Spinal cord (tissue), 10 donors: ENCODE measurements around the gene SPATA6L. TPM values are rescaled to one million over a fixed set of nuclear protein-coding genes. Genes with fewer than 3 reads are reported as not detected.

Experiments used
- DNase-seq, 6 donors: peaks; one replicate each; pipeline versions ENCODE4 v3.0.0 to v3.0.0-alpha.2; 2013 to 2015; ENCODE audit warnings: low spot score in 6 of 6, low read depth in 4 of 6
- H3K27ac ChIP-seq: one replicate; pipeline ENCODE4 v1.5.1; 2013; ENCODE audit warnings: low read depth, low read length, control low read depth
- H3K27me3 ChIP-seq: one replicate; pipeline ENCODE4 v1.6.1; 2013; ENCODE audit warnings: low read length; ENCODE audit not compliant: control insufficient read depth, insufficient read depth
- H3K36me3 ChIP-seq: one replicate; pipeline ENCODE4 v1.6.1; 2013; ENCODE audit warnings: low read length; ENCODE audit not compliant: control insufficient read depth, insufficient read depth
- H3K4me1 ChIP-seq: one replicate; pipeline ENCODE4 v1.6.1; 2013; ENCODE audit warnings: low read length; ENCODE audit not compliant: control insufficient read depth, insufficient read depth
- H3K4me3 ChIP-seq: one replicate; pipeline ENCODE4 v1.5.1; 2013; ENCODE audit warnings: low read depth, low read length, control low read depth
- H3K9me3 ChIP-seq: one replicate; pipeline ENCODE4 v1.6.1; 2013; ENCODE audit warnings: low read length; ENCODE audit not compliant: control insufficient read depth, insufficient read depth
- WGBS: methylation state at CpG from one replicate; pipeline ENCODE4 v1.1.5; 2013; ENCODE audit warnings: missing lambda C conversion rate; ENCODE audit not compliant: insufficient coverage; 5-methylcytosine and 5-hydroxymethylcytosine counted together
- polyA plus RNA-seq, 2 donors: library from polyadenylated mRNA; unstranded; fragments of 120-200 nt; gene quantifications; one replicate each; pipeline ENCODE4 v1.2.1, GENCODE V29; 2013; ENCODE audit not compliant: insufficient read length in 2 of 2
- total RNA-seq, 2 donors: library from RNA; depleted of rRNA in 1 of 2; stranded (reverse); fragments of 120-200 nt in 1 of 2; fragments of >200 nt in 1 of 2; gene quantifications; one replicate each; pipeline versions ENCODE4 v1.2.3 to v1.2.4, GENCODE V29; 2013 to 2014
- donor health status: healthy.

The SPATA6L gene
- total and polyA plus RNA-seq, 4 donors, result 3.2 to 7.9 (median 5.9) TPM

DNA sequence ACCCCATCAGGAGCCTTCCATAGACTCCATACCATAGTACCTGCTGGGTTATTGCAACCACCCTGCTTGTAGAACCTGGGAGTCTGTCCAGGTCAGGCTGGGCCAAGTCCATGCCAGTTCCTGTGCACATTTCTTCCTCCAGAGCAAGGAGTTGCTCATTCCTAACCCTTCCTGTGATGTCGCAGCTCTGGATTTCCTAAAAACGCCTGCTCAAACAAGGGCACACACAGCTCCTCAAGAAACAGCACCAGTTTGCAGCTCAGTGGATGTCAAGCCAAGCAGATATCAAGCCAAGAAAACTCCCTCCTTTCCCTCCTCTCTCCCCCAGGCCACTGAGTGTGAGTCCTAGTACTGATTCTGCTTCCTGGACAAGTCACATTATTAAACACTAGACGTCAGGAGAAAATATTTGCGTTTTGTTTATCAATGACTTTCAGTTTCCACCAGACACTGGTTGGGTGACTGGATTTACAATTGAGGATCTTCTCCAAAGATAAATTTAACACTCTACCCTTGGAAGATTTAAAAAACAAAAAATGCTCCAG, 116.5 kb downstream of the SPATA6L start:
- DNase-seq, result no peak
- H3K4me3 ChIP-seq, result no peak overlapping the region
- H3K27ac ChIP-seq, result no peak overlapping the region
- peaks cover 5% of the 10 kb centered on the region for H3K36me3 ChIP-seq
- H3K4me1 ChIP-seq, result peaks cover 11% of the 10 kb centered on the region
- no peaks in the 10 kb centered on the region for H3K27me3 ChIP-seq
- H3K9me3 ChIP-seq, result no peaks in the 10 kb centered on the region
- WGBS, result 81% methylated on average over 2 of the region's 4 CpGs

DNA sequence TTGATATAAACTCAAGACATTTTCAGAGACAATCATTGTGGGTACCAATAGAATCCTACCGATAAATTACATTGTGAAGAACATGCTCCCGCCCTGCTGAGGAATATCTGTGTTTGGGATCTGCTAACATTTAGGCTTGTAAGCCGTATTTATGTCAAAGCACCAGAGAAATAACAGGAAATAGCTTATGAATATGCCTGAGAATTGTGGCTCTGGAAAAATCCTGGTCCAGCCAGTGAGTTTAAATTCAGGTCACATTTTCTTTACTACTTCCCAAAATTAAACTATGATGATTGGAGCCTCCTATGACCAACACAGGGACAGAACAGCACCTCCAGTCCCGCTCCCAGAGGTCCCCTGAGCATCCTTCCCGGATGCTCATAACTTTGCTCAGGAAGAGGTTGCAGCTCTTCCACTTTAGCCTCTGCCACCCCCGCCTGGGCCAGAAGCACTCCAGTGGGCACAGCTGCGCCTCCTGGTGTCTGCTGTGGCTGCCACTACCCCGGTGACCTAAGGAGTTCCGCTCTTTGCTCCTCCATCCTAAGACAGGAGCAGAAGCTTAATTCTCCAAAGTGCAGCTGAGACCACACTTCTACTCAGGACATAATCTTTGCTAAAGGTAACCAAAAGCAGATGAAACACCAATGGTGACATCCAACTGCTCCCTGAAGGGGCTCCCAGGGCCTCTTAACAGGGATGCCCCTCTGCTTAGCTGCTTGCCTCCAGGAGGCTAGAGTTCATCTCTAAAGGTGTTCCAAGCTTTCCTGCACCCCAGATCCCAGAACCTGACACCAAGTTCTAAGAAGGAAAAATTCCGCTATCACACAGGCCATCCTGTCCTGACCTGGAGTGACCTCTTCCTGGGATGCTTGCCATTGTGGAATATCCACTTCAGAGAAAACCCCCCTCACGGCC, 117.2 kb downstream of the SPATA6L start:
- Histone ChIP-seq H3K36me3 (peaks cover 5% of the 10 kb centered on the region), H3K27ac (no peak overlapping the region), H3K4me1 (peaks cover 11% of the 10 kb centered on the region), H3K27me3 (no peaks in the 10 kb centered on the region), H3K9me3 (no peaks in the 10 kb centered on the region), H3K4me3 (no peak overlapping the region)
- no peak for DNase-seq
- WGBS, result 63% methylated on average over 8 of the region's 11 CpGs

Other genes starting within 250 kb of the SPATA6L start
- 10 to 100 TPM; 22.3 to 47.2 TPM for gene SLC1A1, start 176.0 kb downstream of the SPATA6L start, total RNA-seq
- gene SLC1A1, start 176.0 kb downstream of the SPATA6L start, polyA plus RNA-seq, result 10 to 100 TPM; 53.8 to 67.7 TPM
- 10 to 100 TPM in 1 of 2 donors, 1 to 10 TPM in 1; 9.4 to 12.0 TPM for gene PLPP6, start 4.2 kb downstream of the SPATA6L start, total RNA-seq
- gene PLPP6, start 4.2 kb downstream of the SPATA6L start, polyA plus RNA-seq, result 10 to 100 TPM; 14.0 to 15.1 TPM
- 10 to 100 TPM; 26.2 to 31.7 TPM for gene CDC37L1, start 13.1 kb upstream of the SPATA6L start, total RNA-seq
- gene CDC37L1, start 13.1 kb upstream of the SPATA6L start, polyA plus RNA-seq, result 10 to 100 TPM; 23.0 to 27.8 TPM
- gene AK3, start 74.7 kb upstream of the SPATA6L start, total RNA-seq, result 10 to 100 TPM; 52.2 to 58.1 TPM
- 10 to 100 TPM; 58.8 to 59.3 TPM for gene AK3, start 74.7 kb upstream of the SPATA6L start, polyA plus RNA-seq
- 10 to 100 TPM; 29.2 to 32.0 TPM for gene RCL1, start 126.5 kb upstream of the SPATA6L start, total RNA-seq
- 10 to 100 TPM; 14.3 to 16.0 TPM for gene RCL1, start 126.5 kb upstream of the SPATA6L start, polyA plus RNA-seq